GM18502 (cell line): ENCODE measurements around the gene SMAP2.

Experiments
- ATAC-seq: cut with Tn5 transposase; IDR thresholded peaks from one replicate; pipeline ENCODE4 v1.9.1; 2021; ENCODE audit warnings: mild to moderate bottlenecking; ENCODE audit not compliant: unreplicated experiment, poor library complexity

SMAP2 gene

DNA sequence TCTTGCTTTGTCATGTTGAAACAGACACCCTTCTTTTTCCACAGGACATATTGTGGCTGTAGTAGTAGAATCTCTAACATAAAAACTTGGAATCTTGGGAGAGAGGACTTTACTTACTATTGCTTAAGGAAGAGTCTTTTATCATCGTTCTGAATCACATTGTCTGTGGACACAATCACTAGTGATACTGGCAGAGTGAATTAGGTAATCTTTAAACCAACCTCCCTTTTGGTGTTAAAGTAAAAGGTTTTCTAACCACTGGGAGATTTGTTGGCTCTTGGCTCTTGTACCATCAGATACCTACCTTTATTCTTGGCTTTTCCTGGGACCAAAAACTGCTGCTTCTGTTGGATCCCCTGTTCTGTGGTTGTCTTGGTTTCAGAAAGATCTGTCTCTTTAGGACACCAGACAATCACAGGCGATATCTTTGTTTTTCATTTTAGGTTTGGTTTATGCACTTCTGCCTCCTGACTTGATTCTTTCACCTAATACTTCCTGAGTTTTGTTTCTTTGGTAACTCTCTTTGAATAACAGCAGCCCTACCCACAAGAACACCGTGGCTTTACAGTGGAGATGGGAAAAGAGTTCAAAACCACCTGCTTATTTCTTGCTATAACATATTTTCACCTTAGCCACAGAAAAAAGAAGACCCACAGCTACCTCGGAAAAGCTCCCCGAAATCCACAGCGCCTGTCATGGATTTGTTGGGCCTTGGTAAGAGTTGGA lies 40.2 kb downstream of the SMAP2 start:
- no peak for ATAC-seq

DNA sequence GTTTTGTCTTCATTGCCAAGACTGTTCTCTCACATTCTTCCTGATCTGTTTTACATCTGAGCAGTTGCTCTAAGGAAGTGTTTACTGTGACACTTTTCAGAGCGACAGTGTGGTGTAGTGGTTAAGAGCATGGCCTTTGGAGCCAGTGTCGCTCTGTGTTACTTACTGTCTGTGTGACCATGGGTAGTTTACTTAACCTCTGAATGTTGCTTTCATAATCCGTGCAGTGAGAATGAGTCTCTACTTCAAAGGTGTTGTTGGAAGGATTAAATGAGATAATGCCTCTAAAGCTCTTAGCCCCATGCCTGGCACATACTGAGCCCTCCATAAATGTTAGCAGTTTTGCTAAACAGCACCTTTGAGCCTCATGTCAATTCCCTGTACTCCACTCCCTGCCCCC lies 40.8 kb downstream of the SMAP2 start:
- ATAC-seq: no peak

DNA sequence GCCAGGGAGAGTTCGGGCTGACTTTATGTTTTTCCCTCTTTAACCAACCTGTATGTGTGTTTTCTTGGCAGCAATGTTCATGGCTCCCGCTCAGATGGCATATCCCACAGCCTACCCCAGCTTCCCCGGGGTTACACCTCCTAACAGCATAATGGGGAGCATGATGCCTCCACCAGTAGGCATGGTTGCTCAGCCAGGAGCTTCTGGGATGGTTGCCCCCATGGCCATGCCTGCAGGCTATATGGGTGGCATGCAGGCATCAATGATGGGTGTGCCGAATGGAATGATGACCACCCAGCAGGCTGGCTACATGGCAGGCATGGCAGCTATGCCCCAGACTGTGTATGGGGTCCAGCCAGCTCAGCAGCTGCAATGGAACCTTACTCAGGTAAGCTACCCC lies 43.2 kb downstream of the SMAP2 start:
- no peak for ATAC-seq

GRCh38 chr1:40421431-40422384 lies 48.2 kb downstream of the SMAP2 start:
- no peak for ATAC-seq

DNA sequence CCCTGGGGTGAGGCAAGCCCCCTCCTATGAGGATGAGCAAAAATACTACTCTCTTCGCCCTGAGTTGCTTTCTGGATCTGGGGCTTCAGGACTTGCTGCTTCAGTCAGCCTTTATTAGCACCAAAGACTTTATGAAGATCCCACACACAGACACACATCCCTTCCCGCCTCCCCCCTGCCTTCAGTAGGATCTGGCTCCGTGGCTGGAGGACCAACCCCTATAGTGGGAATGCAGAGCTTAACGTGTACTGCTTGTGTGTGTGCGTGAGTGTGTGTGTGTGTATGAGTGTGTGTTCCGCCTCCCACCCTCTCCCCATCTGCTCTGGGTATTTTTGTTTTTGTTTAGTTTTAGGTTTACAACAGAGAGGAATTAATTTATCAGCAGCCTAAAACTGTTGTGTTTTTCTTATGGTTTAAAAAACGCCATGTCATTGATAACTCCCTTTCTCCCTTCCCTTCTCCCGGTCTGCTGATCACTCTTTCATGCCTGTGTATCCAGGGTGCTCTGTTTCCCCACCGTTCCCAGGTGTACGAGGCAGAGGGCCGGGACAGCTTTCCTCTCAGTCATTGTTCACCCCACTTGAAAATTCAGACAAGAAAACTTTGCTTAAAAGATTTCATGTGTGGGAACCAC lies 49.2 kb downstream of the SMAP2 start:
- ATAC-seq: no peak

DNA sequence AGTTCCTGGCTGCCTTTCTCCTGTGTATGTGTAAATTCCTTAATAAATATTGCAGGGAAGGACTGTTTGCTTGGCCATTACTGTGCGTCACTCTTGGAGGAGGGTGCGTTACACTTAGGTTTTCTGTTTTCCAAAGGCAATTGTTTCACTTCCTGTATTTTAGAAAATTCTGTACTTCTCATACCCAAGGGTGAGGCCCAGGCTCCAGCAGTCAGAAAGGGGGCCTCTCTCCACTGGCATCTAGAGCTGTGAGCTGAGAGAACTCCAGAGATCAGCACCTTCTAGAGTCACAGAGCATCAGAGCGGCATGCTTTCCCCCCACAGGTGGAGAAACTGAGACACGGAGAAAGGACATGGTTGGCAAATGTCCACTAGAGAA lies 49.7 kb downstream of the SMAP2 start:
- ATAC-seq: no peak

DNA sequence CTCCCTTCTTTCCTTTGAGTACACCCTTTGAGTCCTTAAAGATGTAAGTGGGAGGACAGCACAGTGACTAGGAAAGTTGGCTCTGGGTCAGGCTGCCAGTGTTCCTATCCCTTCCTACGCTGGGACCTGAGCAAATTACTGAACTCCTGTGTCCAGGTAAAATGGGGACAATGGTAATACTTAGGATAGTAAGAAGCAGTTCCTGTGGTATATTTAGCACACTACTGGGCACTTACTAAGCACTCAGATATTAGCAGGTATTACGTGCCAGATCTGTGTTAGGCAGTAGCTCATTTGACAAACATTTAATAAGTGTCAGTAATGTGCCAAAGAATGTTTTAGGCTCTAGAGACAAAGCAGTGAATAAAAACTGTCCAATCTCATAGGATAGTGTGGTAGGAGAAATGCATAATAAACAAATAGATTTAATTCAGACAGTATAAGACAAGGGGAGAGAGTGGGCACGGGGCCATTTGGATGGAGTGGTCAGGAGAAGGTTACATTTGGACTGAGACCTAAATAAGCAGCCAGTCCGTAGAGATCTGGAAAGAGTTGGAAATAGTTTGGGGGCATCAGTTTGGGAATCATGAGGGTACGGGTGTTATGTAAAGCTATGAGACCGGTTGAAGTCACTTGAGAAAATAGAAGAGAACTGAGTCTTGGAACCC lies 50.6 kb downstream of the SMAP2 start:
- no peak for ATAC-seq

DNA sequence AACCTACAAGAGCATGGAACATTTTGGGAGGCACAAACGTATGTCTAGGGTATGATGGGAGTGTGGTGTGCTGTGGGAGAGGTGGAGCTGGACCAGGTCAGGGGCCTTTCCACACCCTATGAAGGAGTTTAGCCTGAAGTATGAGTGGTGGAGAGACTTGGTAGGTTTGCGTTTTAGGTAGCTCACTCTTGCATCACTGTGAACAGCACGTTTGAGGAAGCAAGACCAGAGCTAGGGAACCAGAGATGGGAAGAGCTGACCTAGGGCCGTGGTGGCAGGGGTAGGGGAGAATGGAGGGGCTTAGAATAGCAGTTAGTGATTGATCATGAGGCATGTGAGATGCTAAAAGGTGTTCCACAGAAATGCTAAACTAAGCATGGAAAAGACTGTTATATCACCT lies 51.7 kb downstream of the SMAP2 start:
- ATAC-seq: no peak

- no peak for ATAC-seq
These were observed 57.9 kb downstream of the SMAP2 start for GRCh38 chr1:40431385-40431784.

- ATAC-seq: no peak
These were observed 59.3 kb downstream of the SMAP2 start for GRCh38 chr1:40432644-40433390.

DNA sequence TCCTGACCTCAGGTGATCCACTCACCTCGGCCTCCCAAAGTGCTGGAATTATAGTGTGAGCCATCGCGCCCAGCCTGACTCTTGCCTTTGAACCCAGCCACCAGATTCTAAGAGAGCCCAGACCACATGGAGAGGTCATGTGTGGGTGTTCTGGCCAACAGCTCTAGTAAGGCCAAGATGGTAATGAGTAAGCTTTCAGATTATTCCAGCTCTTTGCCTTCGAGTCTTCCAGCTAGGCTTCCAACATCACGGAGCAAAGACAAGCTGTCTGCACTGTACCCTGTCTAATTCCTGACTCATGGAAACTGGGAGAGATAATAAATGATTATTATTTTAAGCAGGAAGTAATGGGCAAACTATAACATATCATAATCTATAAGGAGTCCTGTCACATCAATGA lies 61.9 kb downstream of the SMAP2 start:
- no peak for ATAC-seq

DNA sequence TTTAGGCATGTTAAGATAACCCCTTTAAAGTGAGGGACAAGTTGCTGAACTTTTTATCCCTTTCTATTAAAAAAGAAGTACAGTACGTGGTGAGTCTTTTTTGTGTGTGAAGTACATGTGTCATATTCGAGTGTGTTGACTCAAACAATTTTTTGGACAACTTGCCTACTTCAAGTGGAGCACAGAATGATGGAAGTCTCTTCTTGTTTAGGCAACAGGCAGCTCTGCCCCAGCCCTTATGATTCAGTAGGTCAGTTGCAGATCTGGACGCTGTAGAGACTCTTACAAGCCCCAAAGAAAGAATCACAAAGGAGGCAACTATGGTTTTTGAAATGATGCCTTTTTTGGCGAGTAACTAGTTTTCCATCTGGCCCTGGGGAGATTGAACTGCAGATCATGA lies 62.3 kb downstream of the SMAP2 start:
- ATAC-seq: no peak

GRCh38 chr1:40438391-40439015 lies 65.0 kb downstream of the SMAP2 start:
- ATAC-seq: no peak

- no peak for ATAC-seq
These were observed 65.7 kb downstream of the SMAP2 start for GRCh38 chr1:40439247-40439646.

DNA sequence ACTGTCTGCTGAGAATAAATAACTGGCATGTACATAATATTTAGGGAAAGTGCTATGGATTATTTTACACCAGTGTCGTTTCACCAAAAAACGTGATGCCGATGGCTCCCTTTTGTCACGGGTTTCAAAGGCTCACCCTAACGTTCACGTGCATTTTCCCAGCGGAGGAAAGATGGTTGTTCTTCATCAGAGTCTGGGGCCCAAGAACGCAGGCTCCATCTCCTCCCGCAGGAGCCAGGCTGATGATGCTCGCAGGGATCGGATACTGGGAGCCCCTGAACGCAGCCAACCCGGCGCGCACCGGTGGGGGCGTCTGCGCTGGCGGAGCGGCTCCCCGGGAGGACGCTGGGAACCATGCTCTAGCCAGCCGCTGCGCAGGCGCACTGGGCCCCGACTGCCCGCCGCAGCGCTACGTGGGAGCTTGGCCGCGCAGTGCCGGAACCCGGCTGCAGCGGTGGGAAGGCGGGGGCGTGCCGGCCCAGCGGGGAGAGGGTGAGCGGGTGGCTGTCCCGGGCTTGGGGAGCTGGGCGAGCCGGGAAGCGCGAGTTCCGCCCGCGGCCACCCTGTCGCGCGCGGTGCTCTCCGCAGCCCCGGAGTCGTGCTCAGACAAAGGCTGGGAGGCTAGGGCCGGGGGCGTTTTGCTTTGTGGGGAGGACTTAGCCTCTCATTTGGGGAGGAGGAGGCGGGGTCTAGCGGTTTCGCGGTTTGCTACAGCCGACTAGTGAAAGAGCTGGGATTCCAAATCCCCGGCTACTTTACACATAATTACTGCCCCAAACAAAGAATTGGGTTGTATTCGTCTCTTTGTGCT lies 76.4 kb downstream of the SMAP2 start, which contains the start of gene ZFP69B:
ZFP69B (plus strand) TSS at position 793 of the 811 bp plus-strand sequence. CDS start 486 bp downstream, outside the sequence.
- ATAC-seq: peak; percentile 65

- peak; percentile 24 for ATAC-seq
These were observed 77.1 kb downstream of the SMAP2 start for GRCh38 chr1:40450495-40451237.

DNA sequence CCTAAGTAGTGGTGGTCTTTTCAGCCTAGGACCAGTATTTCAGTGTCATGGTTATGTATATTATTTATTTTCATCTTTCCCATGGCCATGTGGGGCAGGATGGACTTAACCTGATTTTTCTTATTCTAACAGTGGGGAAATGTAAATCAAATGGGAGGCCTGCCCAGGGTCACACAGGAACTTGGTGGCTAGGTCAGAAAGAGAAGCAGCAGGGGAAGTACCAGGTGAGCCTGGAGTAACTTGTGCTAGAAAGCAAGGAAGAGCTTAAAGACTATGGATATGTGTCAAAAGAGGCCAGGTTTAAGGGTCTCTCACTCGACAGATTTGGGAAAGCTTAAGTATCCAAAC lies 77.7 kb downstream of the SMAP2 start:
- ATAC-seq: no peak

DNA sequence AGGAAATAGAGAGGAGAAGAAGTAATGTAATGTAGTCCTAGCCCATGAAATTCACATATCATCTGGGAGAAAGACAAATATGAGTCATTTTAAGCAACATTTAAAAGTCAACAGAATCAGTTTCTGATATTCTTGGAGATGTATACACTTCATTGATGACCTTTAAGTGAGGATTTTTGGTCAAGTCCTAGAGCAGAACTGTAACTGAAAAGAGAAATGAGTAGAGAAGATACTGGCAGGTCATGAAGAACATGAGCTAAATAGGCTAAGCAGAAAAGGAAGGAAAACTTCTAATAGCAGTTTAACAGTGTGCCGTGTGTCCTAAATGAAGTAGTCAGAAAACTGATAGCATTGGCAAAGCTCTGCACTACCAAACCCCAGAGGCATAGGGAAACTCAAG lies 81.3 kb downstream of the SMAP2 start:
- ATAC-seq: no peak
